Left cardiac atrium (tissue), 4 donors: Measurements from ENCODE around the gene SH3RF1. TPM values are rescaled to one million over a fixed set of nuclear protein-coding genes. Genes with fewer than 3 reads are reported as not detected.

Experiments
- ATAC-seq, 2 donors: fragments of 200-7000 bp; cut with Tn5 transposase; one replicate each; pipeline ENCODE4 v1.9.1; 2020; ENCODE audit warnings: mild to moderate bottlenecking in 2 of 2, moderate library complexity in 2 of 2
- DNase-seq: peaks from one replicate; pipeline ENCODE4 v3.0.0-alpha.2; 2020
- intact Hi-C, 2 donors: fragments of 100-400 bp; cut with DNase I; formaldehyde crosslinking; loops; one replicate each; pipeline versions ENCODE4 v1.14.1 to v1.15.1; 2022 to 2023
- total RNA-seq, 2 donors: library from RNA; stranded (reverse); fragmentation: NEBNext Ultra II Directional; extraction: Animal tissue kit (Norgen Biotek cat#: 25700); gene quantifications; one replicate each; pipeline ENCODE4 v1.2.1, GENCODE V29; 2021
- donor health status: DM: no; HTN: yes; CAD: no.
- donor health status: DM: no; HTN: yes; CAD: no; lungs with severe emphysema.
- donor health status: DM: yes; HTN: yes; CAD: no.
- donor health status: Dilated cardiomyopathy.

The SH3RF1 gene
- total RNA-seq, 2 donors from 2014 or later: 8.7 to 12.8 TPM

GRCh38 chr4:169131556-169132208, 139.1 kb downstream of the SH3RF1 start:
- no peak for DNase-seq
- ATAC-seq: no peak
- intact Hi-C loops: loop anchor here in 1 of 2 donors (5.0 kb wide), 1 partner anchor 69 kb away; no protein-coding TSS in a partner anchor

DNA sequence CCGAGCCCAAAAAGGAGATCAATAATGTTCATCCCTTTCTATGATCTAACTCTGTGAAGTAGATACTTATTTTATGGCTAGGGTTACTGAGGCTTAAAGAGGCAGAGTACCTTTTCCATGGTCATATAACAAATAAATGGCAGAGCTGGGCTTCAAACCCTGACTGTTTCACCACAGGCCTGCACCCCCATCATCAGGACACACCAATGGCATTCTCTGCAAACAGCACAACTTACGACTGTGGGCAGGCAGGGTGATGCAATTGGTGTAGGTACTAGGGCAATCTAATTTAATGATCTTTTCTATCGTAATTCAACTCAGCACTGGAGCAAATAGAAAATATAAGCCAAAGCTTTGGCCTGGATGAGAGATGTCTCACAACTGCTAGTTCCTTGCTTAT, 141.9 kb downstream of the SH3RF1 start:
- intact Hi-C loops: no loop called here
- ATAC-seq: no peak

DNA sequence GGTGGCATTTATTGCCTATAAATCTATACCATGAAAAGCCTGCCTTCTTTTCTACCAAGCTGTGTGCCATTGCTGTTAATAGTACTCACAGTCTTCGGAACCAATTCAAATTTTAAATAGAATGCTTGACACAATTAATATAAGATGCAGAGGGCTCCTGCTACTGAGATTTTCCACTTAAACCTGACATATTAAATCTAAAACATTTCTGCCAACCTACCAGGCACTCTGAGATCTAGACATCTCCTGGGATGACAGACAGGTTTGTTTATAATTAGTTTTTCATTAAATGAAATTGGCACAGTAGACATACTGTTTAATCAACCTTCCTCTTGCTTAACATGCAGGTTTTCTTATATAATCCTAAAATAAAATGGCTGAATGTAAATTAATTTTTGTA, 143.4 kb downstream of the SH3RF1 start:
- intact Hi-C loops: no loop called here
- DNase-seq (no peak), ATAC-seq (no peak)

More for the DNA sequence above, 141.9 kb downstream of the SH3RF1 start:
- DNase-seq: no peak

DNA sequence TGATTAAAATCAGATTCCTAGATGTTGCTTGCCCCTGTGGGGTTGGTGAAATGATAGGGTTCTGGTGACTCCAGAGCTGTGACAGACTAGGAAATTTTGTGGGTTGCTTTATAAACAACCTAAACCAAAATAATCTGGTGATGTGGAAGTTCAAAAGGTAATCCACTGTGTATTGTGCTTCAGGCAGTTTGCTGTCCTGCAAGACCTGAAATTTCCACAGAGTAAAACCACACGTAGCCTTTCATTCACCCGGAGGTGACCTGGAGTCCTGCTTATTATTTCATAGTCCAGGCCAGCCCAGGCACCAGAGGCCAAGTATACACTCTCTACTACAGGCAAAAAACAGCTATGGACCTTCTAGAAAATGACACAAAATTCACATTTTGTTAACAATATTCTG, 146.1 kb downstream of the SH3RF1 start:
- intact Hi-C loops: no loop called here
- DNase-seq: no peak

DNA sequence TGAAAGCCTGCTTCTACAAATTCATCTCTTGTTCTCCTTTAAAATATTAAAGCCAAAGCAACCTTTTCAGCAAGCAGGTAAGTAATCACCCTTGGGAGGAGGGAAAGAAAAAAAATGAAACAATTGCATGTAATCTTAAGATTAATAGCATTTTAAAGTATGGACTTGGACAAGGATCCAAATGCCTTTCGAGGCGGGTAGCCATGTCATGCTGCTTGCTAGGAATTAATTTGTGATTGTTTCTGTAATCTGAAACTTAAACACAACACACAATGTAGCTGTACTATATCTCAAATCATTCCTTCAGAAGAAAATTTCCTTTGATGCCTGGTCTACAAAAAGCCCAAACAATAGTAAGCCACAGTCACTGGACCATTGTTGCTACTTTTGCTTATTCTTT, 148.3 kb downstream of the SH3RF1 start:
- DNase-seq (no peak), ATAC-seq (no peak)
- intact Hi-C loops: no loop called here

More for the DNA sequence above, 146.1 kb downstream of the SH3RF1 start:
- no peak for ATAC-seq

- intact Hi-C loops: no loop called here
- DNase-seq: no peak
- no peak for ATAC-seq
These were observed 148.8 kb downstream of the SH3RF1 start for GRCh38 chr4:169121861-169122382.

DNA sequence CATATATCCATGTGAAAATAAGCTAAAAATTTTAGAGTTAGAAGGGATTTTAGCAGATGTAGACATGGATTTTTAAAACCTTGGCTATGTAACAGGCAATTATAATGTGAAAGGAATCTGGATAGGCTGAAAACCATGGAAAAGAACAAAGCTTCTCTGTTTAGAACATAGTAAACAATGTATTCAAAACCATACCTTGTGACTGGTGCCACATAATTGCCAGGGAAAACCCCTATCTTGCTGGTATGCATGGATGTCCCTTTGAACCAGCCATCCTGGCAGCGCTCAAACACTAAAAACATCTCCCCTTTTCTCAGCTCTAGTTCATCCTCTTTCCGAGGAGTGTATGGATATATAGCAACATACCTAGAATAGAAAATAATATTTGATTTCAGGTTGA, 150.1 kb downstream of the SH3RF1 start:
- DNase-seq: no peak
- ATAC-seq: no peak
- intact Hi-C loops: no loop called here

- intact Hi-C loops: no loop called here
- no peak for DNase-seq
- no peak for ATAC-seq
These were observed 151.2 kb downstream of the SH3RF1 start for GRCh38 chr4:169119536-169119935.

- intact Hi-C loops: no loop called here
- ATAC-seq (no peak), DNase-seq (no peak)
These were observed 153.1 kb downstream of the SH3RF1 start for GRCh38 chr4:169117591-169118081.

GRCh38 chr4:169116270-169116901, 154.4 kb downstream of the SH3RF1 start:
- DNase-seq (no peak), ATAC-seq (peak in 1 of 2 donors; percentile 25)
- intact Hi-C loops: no loop called here

DNA sequence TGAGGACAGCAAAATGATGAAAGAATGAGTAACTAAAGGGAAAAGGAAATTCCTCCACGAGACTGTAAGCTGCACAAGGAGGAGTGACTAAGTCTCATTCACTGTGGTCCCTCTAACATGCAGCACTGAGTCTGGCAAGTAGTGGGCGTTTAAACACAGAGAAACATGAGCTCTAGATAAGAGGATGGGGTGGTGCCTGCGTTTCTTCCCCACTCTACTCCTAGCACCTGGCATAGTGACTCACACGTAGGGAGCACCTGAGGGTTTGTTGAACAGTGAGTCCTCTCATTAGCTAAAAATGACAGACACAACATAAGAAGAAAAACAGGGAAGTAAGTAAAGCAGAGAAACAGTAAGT, 154.9 kb downstream of the SH3RF1 start:
- intact Hi-C loops: no loop called here

GRCh38 chr4:169115144-169115896, 155.4 kb downstream of the SH3RF1 start:
- intact Hi-C loops: no loop called here
- ATAC-seq (no peak), DNase-seq (no peak)

More for the DNA sequence above, 154.9 kb downstream of the SH3RF1 start:
- no peak for DNase-seq
- peak in 1 of 2 donors; percentile 85 for ATAC-seq

GRCh38 chr4:169114341-169114974, 156.3 kb downstream of the SH3RF1 start:
- DNase-seq (no peak), ATAC-seq (no peak)
- intact Hi-C loops: no loop called here

GRCh38 chr4:169110633-169111032, 160.1 kb downstream of the SH3RF1 start:
- intact Hi-C loops: no loop called here
- DNase-seq: no peak
- no peak for ATAC-seq

DNA sequence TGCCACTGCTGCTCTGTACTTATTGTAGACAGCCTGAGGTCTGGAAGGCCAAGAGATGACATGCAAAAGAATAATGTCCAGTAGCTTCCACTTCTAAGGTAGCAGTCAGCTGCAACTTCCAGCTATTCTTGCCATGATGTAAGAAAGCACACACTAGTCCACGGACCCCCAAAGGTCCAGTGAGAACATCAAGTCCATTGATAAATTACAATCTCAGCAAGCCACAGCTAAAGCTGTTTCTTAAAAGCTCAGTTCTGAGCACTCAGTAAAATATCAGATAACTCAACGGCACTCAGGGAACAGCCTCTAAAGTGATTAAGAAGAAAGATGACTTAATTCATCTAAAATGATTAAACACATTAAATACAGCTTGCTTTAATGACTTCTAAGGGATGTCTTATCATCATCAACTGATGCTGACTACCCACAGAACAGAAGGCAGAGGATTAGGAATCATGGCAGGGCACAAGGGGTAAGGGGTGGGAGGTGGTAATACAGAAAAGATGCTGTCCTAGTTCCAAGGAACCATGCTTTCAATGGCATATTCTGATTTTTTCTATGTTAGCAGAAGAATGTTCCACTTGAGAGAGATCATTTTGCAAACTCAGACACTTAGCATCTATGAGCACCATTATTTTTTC, 161.6 kb downstream of the SH3RF1 start:
- ATAC-seq: no peak
- intact Hi-C loops: no loop called here
- no peak for DNase-seq

DNA sequence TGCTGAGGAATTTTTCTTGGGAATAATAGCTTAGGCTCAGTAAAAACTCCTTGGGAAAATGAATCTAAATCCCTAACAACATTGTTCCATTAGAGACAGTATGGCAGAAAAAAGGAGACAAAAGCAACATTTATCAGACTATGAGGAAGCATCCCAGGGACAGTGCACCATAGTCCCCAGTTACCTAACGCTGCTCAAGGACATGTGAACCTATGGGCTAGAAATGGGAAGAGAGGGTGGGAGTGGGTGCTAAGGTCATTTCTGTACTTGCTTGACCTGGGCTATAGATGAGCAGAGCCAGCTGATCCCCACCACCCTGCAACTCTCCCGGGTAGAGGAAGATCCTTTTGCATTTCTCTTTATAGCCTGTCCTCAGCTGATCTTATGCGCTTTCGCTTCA, 162.5 kb downstream of the SH3RF1 start:
- DNase-seq (no peak), ATAC-seq (no peak)
- intact Hi-C loops: no loop called here

- no peak for ATAC-seq
- no peak for DNase-seq
- intact Hi-C loops: no loop called here
These were observed 163.2 kb downstream of the SH3RF1 start for GRCh38 chr4:169107528-169107927.

GRCh38 chr4:169106696-169107229, 164.0 kb downstream of the SH3RF1 start:
- ATAC-seq: no peak
- intact Hi-C loops: no loop called here

DNA sequence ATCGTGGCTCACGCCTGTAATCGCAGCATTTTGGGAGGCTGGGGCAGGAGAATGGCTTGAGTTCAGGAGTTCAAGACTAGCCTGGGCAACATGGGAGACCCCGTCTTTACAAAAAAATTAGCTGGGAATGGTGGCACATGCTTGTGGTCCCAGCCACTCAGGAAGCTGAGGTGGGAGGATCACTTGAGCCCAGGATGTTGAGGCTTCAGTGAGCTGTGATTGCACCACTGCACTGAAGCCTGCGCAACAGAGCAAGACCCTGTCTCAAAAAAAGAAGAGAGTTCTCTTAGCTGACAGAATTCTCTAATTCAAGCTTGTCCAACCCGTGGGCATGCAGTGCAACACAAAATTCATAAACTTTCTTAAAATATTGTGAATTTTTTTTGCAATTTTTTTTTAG, 165.1 kb downstream of the SH3RF1 start:
- no peak for ATAC-seq
- DNase-seq: no peak
- intact Hi-C loops: no loop called here

More at GRCh38 chr4:169106696-169107229, 164.0 kb downstream of the SH3RF1 start:
- no peak for DNase-seq
